Smooth muscle cell (in vitro differentiated cells): Measurements from ENCODE around the gene EP400. TPM values are rescaled to one million over a fixed set of nuclear protein-coding genes. Genes with fewer than 3 reads are reported as not detected.
A peak's percentile ranks its signal among the peaks of the same experiment; 100 is the strongest.

Experiments used
- DNase-seq: peaks from one replicate; lab custom pipeline; 2025; ENCODE audit not compliant: unreplicated experiment; lab: John Stamatoyannopoulos, UW
- H2AFZ ChIP-seq: fragments of 200-600 bp; sonication (generic); 2 replicates; pipeline ENCODE4 v1.6.0; 2016; ENCODE audit warnings: antibody characterized with exemption, low read depth, mild to moderate bottlenecking
- H3F3A ChIP-seq: fragments of 200-600 bp; sonication (generic); 2 replicates; pipeline ENCODE4 v1.6.0; 2017; ENCODE audit warnings: antibody characterized with exemption, low read depth
- H3K27ac ChIP-seq: fragments of 200-600 bp; sonication (generic); 2 replicates; pipeline ENCODE4 v1.5.1; 2016; ENCODE audit warnings: low read depth, mild to moderate bottlenecking
- H3K27me3 ChIP-seq: fragments of 200-600 bp; sonication (generic); 2 replicates; pipeline ENCODE4 v1.6.1; 2016; ENCODE audit warnings: low read depth, mild to moderate bottlenecking
- H3K36me3 ChIP-seq: fragments of 200-600 bp; sonication (generic); 2 replicates; pipeline ENCODE4 v1.5.1; 2016; ENCODE audit warnings: low read depth
- H3K4me1 ChIP-seq: fragments of 200-600 bp; sonication (generic); 2 replicates; pipeline ENCODE4 v1.5.1; 2016; ENCODE audit warnings: low read depth
- H3K4me2 ChIP-seq: fragments of 200-600 bp; sonication (generic); 2 replicates; pipeline ENCODE4 v1.6.0; 2016; ENCODE audit warnings: mild to moderate bottlenecking
- H3K4me3 ChIP-seq: fragments of 200-600 bp; sonication (generic); 2 replicates; pipeline ENCODE4 v1.5.1; 2016; ENCODE audit warnings: mild to moderate bottlenecking
- H3K79me2 ChIP-seq: fragments of 200-600 bp; sonication (generic); 2 replicates; pipeline ENCODE4 v1.6.0; 2016; ENCODE audit warnings: low read depth, mild to moderate bottlenecking
- H3K9ac ChIP-seq: fragments of 200-600 bp; sonication (generic); 2 replicates; pipeline ENCODE4 v1.6.0; 2016; ENCODE audit warnings: low read depth
- H3K9me3 ChIP-seq: fragments of 200-600 bp; sonication (generic); replicated peaks from 2 replicates; pipeline ENCODE4 v1.5.1; 2016; ENCODE audit warnings: low read depth
- H4K20me1 ChIP-seq: fragments of 200-600 bp; sonication (generic); 2 replicates; pipeline ENCODE4 v1.6.0; 2016; ENCODE audit warnings: low read depth
- CTCF ChIP-seq: fragments of 200-600 bp; sonication (generic); IDR thresholded peaks from 2 replicates; pipeline ENCODE4 v1.5.1; 2017; ENCODE audit warnings: borderline replicate concordance, mild to moderate bottlenecking, antibody characterized with exemption; ENCODE audit not compliant: insufficient read depth, poor library complexity, severe bottlenecking
- WGBS: methylation state at CpG from one replicate; pipeline ENCODE4 v1.1.7; 2016; ENCODE audit warnings: low lambda C conversion rate; 5-methylcytosine and 5-hydroxymethylcytosine counted together
- polyA plus RNA-seq: library from polyadenylated mRNA; unstranded; fragments of >200 nt; fragmentation: Nextera tagmentation; extraction: Ambion mirVana; gene quantifications from 2 replicates; pipeline ENCODE4 v1.2.1, GENCODE V29; 2016
- small RNA-seq: library from RNA; depleted of rRNA; stranded (forward); fragments of <200 nt; gene quantifications from one replicate; pipeline ENCODE3, GENCODE V24; 2014
- total RNA-seq: library from RNA; depleted of rRNA; stranded (reverse); fragments of >200 nt; gene quantifications from 2 replicates; pipeline ENCODE4 v1.2.3, GENCODE V29; 2014

Gene EP400
- total and polyA plus RNA-seq, 2 experiments from 2014 or later = 6.6 to 13.6 TPM

DNA sequence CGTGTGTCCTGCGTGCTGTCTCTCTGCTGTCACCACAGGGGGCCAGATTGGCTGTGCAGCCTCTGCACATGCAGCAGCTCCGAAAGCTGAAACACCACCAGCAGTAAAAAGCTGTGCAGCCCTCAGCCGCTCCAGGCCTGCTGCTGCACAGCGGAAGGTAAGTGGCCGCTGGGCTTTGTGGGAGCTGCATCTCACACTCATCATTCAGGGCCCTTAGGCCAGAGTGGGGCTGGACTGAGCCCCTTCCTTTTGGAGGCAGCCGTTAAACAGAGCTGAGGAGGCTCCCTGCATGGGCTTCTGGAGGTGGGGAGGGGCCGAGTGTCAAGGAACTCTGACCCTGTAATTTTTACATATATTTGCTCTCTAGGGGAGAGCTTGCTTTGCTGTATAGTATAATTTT, 177.3 kb downstream of the EP400 start:
- no peaks in the 10 kb centered on the region for H3K9me3 ChIP-seq
- WGBS = 97% methylated on average over 8 of the region's 8 CpGs

DNA sequence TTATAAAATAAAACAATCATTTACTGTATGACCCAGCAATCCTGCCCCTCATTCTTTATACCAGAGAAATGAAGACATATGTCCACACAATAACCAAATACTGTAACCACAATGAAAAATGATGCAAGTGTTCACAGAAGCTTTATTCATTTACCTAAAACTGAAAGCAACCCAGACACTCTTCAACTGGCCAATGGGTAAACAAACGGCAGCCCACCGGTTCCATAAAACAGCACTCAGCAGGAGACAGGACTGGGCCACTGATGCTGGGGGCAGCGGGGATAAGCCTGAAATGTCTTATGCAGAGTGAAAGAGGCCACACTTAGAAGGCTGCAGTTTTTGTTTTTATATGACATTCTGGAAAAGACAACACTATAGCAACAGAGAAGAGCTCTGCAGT, 179.3 kb downstream of the EP400 start:
- Histone ChIP-seq H3K4me3 (no peak overlapping the region), H3K27me3 (no peaks in the 10 kb centered on the region), H3K9ac (no peak overlapping the region), H3K79me2 (no peaks in the 10 kb centered on the region), H2AFZ (no peak overlapping the region), H3K27ac (no peak overlapping the region), H3K36me3 (peaks cover 37% of the 10 kb centered on the region), H3K4me2 (no peak overlapping the region), H3F3A (no peaks in the 10 kb centered on the region), H3K9me3 (no peaks in the 10 kb centered on the region), H4K20me1 (no peaks in the 10 kb centered on the region), H3K4me1 (no peaks in the 10 kb centered on the region)
- no peak for TF ChIP-seq CTCF
- 97% methylated on average over 3 of the region's 3 CpGs for WGBS
- no peak for DNase-seq

More for the DNA sequence above, 177.3 kb downstream of the EP400 start:
- Histone ChIP-seq H3K79me2 (no peaks in the 10 kb centered on the region), H4K20me1 (no peaks in the 10 kb centered on the region), H3K27me3 (no peaks in the 10 kb centered on the region), H3K4me3 (no peak overlapping the region), H3K36me3 (peaks cover 37% of the 10 kb centered on the region), H3F3A (no peaks in the 10 kb centered on the region), H3K9ac (no peak overlapping the region), H3K4me2 (no peak overlapping the region), H3K4me1 (no peaks in the 10 kb centered on the region), H2AFZ (no peak overlapping the region), H3K27ac (no peak overlapping the region)
- TF ChIP-seq CTCF = no peak
- DNase-seq = no peak

DNA sequence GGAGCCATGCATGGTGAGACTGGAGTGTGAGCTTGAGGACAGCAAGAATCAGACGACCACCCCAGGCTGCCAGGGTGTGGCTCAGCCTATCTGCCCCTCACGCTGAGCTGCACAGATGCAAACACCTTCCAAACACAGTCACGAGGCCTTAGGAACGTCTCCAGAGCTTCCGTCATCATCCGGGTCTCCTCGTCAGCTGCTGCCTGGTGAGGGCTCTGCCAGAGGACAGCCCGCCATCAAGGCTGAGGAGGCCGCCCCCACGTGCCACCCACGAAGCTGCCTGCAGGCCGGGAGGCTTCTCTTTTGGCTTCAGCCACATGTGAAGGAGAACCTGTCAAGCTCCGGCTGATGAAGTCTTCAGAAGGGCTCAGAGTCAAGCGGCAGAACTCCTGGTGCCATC, 180.9 kb downstream of the EP400 start:
- H4K20me1 ChIP-seq = no peaks in the 10 kb centered on the region
- H3K79me2 ChIP-seq = no peaks in the 10 kb centered on the region
- no peak overlapping the region for H3K4me2 ChIP-seq
- no peaks in the 10 kb centered on the region for H3F3A ChIP-seq
- no peaks in the 10 kb centered on the region for H3K27me3 ChIP-seq
- no peaks in the 10 kb centered on the region for H3K4me1 ChIP-seq
- WGBS = 94% methylated on average over 14 of the region's 14 CpGs
- H3K9me3 ChIP-seq = no peaks in the 10 kb centered on the region
- no peak overlapping the region for H3K27ac ChIP-seq
- TF ChIP-seq CTCF = no peak
- no peak overlapping the region for H3K4me3 ChIP-seq
- no peak for DNase-seq
- H2AFZ ChIP-seq = no peak overlapping the region
- peaks cover 34% of the 10 kb centered on the region for H3K36me3 ChIP-seq
- no peak overlapping the region for H3K9ac ChIP-seq

Small RNAs within 50 kb of the gene (small RNA-seq; reads per million reads assigned to genes)
- gene AC131009.3 (not detected), gene AC137590.2 (not detected), gene SNORA49 (42.7 reads per million, percentile 95 among the genes with 10 or more reads in this experiment)

Other genes with a start within 250 kb of the EP400 start
- gene SFSWAP, start 238.9 kb upstream of the EP400 start, total RNA-seq = 19.4 and 32.3 TPM in 2 replicates
- 24.1 and 33.5 TPM in 2 replicates for gene SFSWAP, start 238.9 kb upstream of the EP400 start, polyA plus RNA-seq
- gene MMP17, start 121.5 kb upstream of the EP400 start, total RNA-seq = 0.81 and 1.6 TPM in 2 replicates
- 1.3 and 4.3 TPM in 2 replicates for gene MMP17, start 121.5 kb upstream of the EP400 start, polyA plus RNA-seq
- 8.1 and 10.5 TPM in 2 replicates for gene ULK1, start 55.3 kb upstream of the EP400 start, total RNA-seq
- 8.5 and 19.9 TPM in 2 replicates for gene ULK1, start 55.3 kb upstream of the EP400 start, polyA plus RNA-seq
- 2.6 and 22.2 TPM in 2 replicates for gene PUS1, start 20.7 kb upstream of the EP400 start, total RNA-seq
- 6.6 and 18.5 TPM in 2 replicates for gene PUS1, start 20.7 kb upstream of the EP400 start, polyA plus RNA-seq
- 1.6 and 5.2 TPM in 2 replicates for gene DDX51, start 194.4 kb downstream of the EP400 start, total RNA-seq
- gene DDX51, start 194.4 kb downstream of the EP400 start, polyA plus RNA-seq = 12.5 and 15.1 TPM in 2 replicates
- 6.2 and 9.8 TPM in 2 replicates for gene NOC4L, start 194.5 kb downstream of the EP400 start, total RNA-seq
- gene NOC4L, start 194.5 kb downstream of the EP400 start, polyA plus RNA-seq = 39.9 and 42.2 TPM in 2 replicates